ENCODE results near the gene KCNRG.
"Not testable (repeated sequence)": the region's sequence is repeated elsewhere in the genome, so short reads cannot be mapped to it uniquely, and the experiment has no call there.

KCNRG gene

DNA sequence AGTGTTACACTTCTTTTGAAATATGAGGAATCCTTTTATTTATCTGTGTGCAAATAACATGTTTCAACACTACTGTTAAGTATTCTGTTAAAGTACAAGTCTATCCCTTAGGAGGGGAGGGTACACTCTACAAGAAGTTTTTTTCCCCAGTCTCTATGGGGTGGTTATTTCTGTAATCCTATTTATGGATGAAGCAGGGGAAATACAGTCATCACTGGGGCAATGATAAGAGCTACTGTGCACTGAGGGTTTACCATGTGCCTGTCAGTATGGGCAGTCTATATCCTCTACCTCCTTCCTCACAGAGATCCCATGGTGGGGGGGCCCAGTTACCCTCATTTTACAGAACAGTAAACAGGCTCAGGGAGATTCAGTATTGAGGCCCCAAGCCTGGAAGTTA is 35.0 kb upstream of the KCNRG start:
- DNase-seq (ENCODE audit: low read depth, low spot score): no peak
- TF ChIP-seq, protein P1, sequence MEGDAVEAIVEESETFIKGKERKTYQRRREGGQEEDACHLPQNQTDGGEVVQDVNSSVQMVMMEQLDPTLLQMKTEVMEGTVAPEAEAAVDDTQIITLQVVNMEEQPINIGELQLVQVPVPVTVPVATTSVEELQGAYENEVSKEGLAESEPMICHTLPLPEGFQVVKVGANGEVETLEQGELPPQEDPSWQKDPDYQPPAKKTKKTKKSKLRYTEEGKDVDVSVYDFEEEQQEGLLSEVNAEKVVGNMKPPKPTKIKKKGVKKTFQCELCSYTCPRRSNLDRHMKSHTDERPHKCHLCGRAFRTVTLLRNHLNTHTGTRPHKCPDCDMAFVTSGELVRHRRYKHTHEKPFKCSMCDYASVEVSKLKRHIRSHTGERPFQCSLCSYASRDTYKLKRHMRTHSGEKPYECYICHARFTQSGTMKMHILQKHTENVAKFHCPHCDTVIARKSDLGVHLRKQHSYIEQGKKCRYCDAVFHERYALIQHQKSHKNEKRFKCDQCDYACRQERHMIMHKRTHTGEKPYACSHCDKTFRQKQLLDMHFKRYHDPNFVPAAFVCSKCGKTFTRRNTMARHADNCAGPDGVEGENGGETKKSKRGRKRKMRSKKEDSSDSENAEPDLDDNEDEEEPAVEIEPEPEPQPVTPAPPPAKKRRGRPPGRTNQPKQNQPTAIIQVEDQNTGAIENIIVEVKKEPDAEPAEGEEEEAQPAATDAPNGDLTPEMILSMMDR (IDR thresholded peaks at IDR 0.05; ENCODE audit: low read depth, low read length): no peak
- H3K4me3 ChIP-seq (ENCODE audit: low read depth, low read length): no peak overlapping the region
- in situ Hi-C loops (cut with HindIII; ENCODE audit: low sequenced_read_pairs): no loop called here

DNA sequence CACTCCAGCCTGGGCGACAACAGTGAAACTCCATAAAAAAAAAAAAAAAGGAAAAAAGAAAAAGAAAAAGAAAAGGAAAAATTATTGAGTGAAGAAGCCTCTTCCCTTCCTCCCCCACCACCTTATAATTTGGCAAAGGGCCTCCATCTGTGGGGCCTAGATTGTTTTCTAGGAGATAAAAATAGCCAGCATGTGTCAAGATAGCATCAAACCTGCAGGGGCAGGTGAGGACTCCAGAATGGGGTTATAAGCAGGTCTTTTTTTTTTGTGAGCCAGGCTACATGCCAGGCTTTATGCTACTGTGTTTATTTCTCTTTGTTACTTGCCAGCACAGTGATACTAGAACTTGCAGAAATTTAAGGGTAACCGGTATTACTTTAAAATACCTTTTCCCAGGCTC is 30.1 kb upstream of the KCNRG start:
- TF ChIP-seq, protein P1 (IDR thresholded peaks at IDR 0.05; ENCODE audit: low read depth, low read length): no peak
- in situ Hi-C loops (cut with HindIII; ENCODE audit: low sequenced_read_pairs): no loop called here
- H3K4me3 ChIP-seq (ENCODE audit: low read depth, low read length): no peak overlapping the region
- no peak for DNase-seq (ENCODE audit: low read depth, low spot score)

DNA sequence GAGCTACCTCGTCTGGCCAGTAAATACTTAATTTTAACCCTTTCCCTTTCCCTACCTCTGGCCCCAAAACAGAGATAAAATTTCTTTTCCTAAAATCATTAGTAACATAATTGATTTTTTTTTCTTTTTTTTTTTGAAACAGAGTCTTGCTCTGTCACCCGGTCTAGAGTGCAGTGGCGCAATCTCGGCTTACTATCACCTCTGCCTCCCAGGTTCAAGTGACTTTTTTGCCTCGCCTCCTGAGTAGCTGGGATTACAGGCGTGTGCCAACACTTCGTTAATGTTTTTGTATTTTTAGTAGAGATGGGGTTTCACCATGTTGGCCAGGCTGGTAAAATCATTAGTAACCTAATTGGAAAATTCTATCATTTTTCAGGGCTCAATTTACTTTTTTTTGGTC is 28.8 kb upstream of the KCNRG start:
- no peak overlapping the region for H3K4me3 ChIP-seq (ENCODE audit: low read depth, low read length)
- in situ Hi-C loops (cut with HindIII; ENCODE audit: low sequenced_read_pairs): no loop called here
- no peak for DNase-seq (ENCODE audit: low read depth, low spot score)
- TF ChIP-seq, protein P1 (IDR thresholded peaks at IDR 0.05; ENCODE audit: low read depth, low read length): no peak

DNA sequence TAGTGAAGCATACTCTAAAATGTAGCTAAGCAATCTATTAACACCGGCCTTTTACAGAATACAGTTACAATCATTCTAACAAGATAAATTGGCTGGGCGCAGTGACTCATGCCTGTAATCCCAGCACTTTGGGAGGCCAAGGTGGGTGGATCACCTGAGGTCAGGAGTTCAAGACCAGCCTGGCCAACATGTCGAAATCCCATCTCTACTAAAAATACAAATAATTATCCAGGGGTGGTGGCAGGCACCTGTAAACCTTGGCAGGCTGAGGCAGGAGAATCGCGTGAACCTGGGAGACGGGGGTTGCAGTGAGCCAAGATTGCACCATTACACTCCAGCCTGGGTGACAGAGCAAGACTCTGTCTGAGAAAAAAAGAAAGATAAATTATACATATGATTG is 24.6 kb upstream of the KCNRG start:
- DNase-seq (ENCODE audit: low read depth, low spot score); H3K4me3 ChIP-seq (ENCODE audit: low read depth, low read length); in situ Hi-C loops (cut with HindIII; ENCODE audit: low sequenced_read_pairs): not testable (repeated sequence)

DNA sequence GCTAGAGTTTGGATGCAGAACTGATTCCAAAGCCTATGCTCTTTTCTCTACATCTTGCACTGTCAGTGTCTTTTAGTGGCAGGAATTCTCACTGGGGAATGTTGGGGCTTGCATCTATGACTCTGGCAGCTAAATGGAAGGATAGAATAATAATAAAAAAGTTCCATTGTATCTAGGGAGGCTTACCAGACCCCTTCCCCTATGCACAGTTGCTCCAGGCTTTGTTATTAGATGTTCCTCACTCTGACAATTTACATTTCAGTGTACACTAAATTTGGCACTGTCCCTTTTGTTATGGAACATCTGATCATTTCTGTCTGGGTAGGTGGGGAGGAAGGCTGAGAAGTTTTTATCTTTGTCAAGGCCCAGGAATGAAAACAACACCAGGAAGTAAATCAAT is 22.1 kb upstream of the KCNRG start:
- no peak overlapping the region for H3K4me3 ChIP-seq (ENCODE audit: low read depth, low read length)
- TF ChIP-seq, protein P1 (IDR thresholded peaks at IDR 0.05; ENCODE audit: low read depth, low read length): no peak
- in situ Hi-C loops (cut with HindIII; ENCODE audit: low sequenced_read_pairs): no loop called here
- DNase-seq (ENCODE audit: low read depth, low spot score): no peak

DNA sequence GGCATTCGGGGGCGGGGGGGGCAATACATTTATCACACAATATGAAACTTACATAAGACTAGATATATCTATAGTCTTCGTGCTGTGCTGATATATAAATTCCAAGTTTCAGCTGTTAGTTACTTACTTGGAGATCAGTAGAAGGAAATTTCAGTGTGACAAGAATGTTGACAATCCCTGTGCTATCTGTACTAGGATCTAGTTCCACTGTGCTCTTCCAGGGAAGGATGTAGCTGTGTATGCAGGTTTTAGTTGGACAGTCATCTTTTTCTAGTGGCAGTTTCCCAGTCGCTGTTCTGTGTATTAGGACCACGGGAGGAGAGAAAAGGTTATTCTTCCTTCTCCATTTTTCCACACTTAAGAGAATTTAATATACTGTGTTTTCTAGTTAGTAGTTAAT is 21.6 kb upstream of the KCNRG start:
- H3K4me3 ChIP-seq (ENCODE audit: low read depth, low read length): no peak overlapping the region
- DNase-seq (ENCODE audit: low read depth, low spot score): no peak
- in situ Hi-C loops (cut with HindIII; ENCODE audit: low sequenced_read_pairs): no loop called here
- TF ChIP-seq, protein P1 (IDR thresholded peaks at IDR 0.05; ENCODE audit: low read depth, low read length): no peak

DNA sequence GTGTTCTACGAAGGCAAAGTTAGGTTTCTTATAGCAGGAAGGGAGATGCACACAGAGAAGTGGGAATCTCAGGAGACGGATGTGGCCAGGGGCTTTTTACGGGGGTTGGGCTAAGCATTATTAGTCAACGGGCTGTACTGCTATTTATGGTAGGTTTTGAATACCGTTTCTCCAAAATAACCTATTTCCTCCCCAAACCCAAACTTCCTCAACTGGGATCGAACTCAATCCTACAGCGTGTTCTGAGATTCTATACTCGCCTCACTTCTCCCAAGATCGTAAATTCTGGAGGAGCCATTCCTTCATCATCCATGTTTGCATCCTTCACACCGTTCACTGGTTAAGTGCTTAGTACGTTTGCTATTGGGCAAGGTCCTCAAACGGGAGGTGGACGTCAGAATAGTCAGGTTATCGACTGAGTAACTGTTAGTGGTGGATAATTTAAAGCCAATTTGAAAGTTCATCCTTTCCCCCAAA is 19.6 kb upstream of the KCNRG start:
- peak; percentile 40 for DNase-seq (ENCODE audit: low read depth, low spot score)
- in situ Hi-C loops (cut with HindIII; ENCODE audit: low sequenced_read_pairs): no loop called here
- TF ChIP-seq, protein P1 (IDR thresholded peaks at IDR 0.05; ENCODE audit: low read depth, low read length): no peak
- peak overlapping the region; percentile 61 for H3K4me3 ChIP-seq (ENCODE audit: low read depth, low read length)
